NCI-H2227 (cell line): ENCODE measurements around the gene CYB561D1.
"Not testable (repeated sequence)": the region's sequence is repeated elsewhere in the genome, so short reads cannot be mapped to it uniquely, and the experiment has no call there.

ENCODE experiments used
- DNase-seq: peaks from one replicate; lab custom pipeline; 2025; ENCODE audit not compliant: unreplicated experiment; lab: John Stamatoyannopoulos, UW

Gene CYB561D1

GRCh38 chr1:109493805-109494539, at the start of gene CYB561D1:
Gene CYB561D1, plus strand, starts transcription at chr1:109494094. Its CDS starts 46 bp downstream, at chr1:109494140.
- DNase-seq = peak; percentile 95

- no peak for DNase-seq
Measured at GRCh38 chr1:109444346-109444745, 49.5 kb upstream of the CYB561D1 start.

GRCh38 chr1:109445949-109446695, 47.8 kb upstream of the CYB561D1 start:
- DNase-seq = not testable (repeated sequence)

- DNase-seq = no peak
Measured at GRCh38 chr1:109447524-109447923, 46.4 kb upstream of the CYB561D1 start.

DNA sequence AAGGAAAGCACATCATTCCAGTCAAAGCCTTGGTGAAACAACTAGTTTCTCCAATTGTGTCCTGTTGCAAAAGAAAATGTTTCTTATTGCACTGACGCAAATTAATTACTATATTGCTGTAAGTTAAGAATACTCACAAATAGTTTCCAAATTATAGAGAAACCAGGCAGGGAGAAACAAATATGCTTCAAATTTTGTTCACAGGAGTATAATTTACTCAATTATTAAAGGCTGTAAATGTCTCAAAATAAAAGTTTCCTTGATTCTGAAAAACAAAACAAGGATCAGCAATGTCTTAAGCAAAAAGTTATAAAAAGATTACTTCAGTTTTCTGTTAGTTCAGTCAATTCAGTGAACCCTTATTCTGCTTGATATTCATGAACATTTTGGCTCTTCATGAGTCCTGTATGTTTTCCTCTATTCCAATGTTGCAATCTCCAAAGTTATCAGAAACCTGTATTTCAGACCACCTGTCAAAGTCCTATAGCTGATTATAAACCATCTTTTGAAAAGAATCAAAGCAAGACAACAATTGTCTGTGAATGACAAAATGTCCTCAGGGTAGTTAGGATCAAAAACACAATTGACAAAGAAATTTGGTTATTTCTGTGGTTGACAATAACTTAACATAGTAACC, 39.3 kb upstream of the CYB561D1 start:
- no peak for DNase-seq

GRCh38 chr1:109457819-109458218, 36.1 kb upstream of the CYB561D1 start:
- DNase-seq = no peak

DNA sequence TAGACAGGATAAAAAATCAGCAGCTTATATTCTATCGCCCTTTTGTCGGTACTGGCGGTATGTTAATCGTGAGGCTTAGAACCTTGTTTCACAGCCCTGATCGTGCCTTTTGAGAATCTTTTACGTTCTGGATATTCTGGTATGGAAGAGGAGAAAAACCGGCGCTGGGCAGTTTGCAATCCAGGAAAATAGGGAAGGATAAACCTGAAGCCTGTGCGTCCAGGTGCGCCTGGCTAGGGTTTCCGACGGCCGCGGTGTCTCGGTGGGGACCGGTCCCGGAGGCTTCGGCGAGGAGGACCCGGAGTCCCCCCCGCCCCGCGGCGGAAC, 27.8 kb upstream of the CYB561D1 start:
- DNase-seq = no peak

DNA sequence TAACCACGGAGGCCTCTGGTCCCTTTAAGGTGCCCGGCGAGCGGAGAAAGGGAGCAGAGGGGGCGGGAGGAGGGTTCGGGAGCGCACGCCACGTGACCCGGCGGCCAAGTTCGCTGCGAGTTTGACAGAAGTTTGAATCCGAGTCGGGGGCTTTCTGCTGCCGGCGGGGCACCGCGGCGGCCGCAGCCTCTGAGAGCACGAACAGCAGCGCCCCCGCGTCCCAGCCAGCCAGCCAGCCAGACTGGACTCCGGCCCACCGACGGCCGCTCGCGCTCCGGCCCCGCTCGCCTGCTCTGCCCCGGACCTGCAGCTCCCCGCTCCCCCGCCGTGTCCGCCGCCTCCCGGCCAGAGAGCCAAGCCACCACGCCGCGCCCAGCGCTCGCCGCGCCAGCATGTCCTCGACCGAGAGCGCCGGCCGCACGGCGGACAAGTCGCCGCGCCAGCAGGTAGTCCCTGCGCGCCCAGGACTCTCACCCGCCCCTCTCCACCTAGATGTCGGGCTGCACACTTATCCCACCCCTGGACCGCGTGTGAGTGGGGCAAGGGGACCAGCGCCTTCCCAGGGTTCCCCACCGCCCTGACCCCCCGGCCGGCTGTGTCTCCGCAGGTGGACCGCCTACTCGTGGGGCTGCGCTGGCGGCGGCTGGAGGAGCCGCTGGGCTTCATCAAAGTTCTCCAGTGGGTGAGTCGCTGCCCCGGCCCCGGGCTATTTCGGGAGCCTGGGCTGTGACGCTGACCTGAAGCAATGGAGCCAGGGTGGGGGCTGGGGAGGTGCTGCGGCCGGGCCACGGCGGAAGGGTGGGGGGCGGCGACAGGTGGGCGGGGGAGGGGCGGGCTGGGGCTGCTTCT, 27.2 kb upstream of the CYB561D1 start, which contains the start of gene SYPL2:
SYPL2 (plus strand) TSS at position 95 of the 849 bp plus-strand sequence; CDS start at position 393, 298 bp downstream.
- DNase-seq = no peak

GRCh38 chr1:109467301-109467777, 26.6 kb upstream of the CYB561D1 start:
- DNase-seq = no peak

DNA sequence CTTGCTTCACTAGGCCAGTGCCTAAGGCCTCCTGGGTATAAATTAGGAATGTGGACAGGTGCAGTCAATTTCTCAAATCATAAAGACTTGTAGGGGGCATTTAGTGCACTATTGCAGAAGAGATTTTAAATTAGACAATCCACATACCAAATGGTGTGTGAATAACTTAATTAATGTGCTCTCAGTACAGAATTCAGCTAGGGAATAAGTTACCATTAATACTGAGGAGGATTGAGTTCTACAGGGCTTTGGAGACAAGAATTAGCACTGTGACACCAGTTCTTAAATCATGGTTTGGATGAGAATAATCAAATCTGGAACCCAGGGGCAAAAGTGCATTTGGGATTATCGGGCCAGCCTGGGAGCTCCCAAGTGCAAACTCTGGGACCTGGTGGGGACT, 25.8 kb upstream of the CYB561D1 start:
- no peak for DNase-seq

DNA sequence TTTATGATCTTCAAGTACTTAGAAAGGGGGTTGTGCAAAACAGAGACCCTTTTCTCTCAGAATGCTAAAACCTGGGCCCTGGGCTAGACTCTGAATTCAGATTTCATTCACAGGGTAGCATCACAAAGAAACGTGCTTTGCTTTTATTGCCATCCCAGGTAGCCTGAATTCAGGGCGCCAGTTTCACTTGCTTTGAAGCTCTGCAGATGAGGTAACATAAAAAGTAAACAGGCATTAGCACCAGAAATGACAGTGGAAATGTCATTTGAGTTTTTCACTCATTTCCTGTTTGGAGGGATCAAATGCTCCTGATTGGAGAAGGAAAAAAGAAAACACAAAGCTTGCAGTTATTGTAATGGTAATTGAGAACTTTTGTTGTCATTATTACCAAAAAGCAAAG, 25.0 kb upstream of the CYB561D1 start:
- DNase-seq = no peak

DNA sequence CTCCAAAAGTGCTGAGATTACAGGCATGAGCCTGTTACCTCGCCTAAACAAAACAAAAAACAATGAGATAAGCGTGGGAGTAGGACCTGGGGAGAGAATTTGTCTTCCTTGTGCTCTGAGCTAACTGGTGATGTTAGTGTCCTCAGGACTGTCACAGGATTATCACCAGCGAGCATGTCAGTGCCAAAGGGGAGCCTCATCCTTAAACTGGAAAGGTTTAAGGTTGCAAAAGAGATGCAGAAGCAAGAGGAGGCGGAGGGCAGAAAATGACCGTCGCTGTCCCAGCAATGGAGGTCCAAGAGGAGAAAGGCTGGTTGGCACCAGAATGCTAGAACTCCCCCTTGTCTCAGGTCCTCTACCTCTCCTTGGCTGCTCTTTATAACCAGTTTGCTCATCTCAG, 23.6 kb upstream of the CYB561D1 start:
- no peak for DNase-seq

DNA sequence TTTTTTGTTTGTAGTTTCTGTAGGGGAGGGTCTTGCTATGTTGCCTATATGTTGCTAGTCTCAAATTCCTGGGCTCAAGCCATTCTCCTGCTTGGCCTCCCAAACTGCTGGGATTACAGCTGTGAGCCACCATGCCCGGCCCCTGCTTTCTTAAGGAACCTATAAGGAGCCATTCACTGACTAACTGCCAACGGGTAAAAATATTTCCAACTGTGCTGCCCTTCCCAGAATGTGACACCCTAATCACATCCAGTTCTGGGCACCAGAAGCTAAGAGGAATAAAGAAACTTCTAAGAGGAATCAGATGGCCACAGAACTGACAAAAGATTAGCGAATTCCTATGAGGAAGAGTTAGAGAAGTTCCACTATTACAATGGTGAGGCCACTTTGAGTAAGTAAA, 21.1 kb upstream of the CYB561D1 start:
- DNase-seq = no peak

DNA sequence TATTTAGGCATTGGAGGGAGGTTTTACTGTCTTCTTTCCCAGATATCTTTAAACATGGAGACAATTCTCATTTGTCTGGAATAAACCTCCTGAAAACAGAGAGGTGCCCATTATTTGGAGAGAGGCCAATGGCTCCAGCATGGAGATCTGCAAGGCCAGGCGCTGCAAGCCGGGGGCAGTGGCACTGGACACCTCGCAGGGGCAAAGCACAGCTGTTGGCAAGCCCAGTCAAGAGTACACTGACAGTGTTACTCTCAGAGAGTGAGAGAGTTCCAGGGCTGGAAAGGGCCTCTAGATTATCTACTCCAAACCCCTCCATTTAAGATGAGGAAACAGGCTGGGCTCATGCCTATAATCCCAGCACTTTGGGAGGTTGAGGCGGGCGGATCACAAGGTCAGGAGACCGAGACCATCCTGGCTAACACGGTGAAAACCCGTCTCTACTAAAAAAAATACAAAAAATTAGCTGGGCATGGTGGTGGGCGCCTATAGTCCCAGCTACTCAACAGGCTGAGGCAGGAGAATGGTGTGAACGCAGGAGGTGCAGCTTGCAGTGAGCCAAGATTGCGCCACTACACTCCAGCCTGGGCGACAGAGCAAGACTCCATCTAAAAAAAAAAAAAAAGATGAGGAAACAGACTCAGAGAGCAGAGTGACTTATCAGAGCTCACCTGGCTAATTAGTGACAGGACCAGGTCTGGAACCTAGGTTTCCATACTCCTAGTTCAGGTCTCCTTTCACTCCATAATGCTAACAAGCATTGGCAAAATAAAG, 20.4 kb upstream of the CYB561D1 start:
- not testable (repeated sequence) for DNase-seq

DNA sequence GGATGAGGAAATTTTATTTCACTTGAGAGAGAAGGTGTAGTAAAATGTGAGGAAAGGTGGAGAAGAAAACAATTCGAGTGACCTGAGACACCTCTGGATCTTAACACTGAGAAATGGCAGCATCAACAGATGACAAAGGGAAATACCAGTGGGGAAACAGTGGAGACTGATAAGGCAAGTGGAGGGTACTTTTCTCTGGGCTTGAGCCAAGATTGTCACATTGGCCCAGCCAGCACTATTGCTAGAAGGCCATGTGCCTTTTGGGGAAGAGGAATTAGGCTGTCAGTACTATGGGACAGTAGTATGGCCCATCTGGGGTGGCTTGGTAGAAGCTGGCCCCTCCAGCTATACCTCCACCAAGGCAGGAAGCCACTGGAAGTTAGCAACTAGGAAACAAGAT, 19.2 kb upstream of the CYB561D1 start:
- no peak for DNase-seq

DNA sequence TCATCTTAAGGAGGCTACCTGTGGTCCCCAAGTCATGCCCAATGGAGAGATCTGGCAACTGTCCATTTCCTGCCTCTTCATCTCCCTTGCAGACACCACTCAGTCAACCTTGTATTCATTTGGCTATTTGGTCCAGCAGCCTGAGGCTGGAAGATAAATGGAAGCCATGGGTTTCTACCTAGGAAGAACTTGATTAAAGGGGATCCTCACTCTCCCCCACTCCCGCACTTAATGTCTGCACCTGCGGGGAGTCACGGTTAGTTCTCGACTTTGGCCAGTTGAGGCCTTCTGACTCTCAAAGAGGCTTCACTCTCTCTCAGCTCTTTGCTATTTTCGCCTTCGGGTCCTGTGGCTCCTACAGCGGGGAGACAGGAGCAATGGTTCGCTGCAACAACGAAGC, 18.6 kb upstream of the CYB561D1 start:
- DNase-seq = no peak

DNA sequence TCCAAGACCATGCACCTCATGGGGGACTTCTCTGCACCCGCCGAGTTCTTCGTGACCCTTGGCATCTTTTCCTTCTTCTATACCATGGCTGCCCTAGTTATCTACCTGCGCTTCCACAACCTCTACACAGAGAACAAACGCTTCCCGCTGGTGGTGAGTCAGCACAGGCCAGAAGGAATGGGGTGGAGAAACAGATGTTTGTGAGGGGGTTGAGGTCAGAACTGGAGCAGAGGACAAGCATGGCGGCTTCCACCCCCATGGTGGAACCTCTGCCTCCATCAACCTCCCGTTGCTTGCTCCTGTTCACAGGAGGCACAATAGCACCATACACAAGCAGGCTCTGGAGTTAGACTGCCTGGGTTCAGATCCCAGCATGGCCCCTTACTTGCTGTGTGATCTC, 17.1 kb upstream of the CYB561D1 start:
- no peak for DNase-seq

GRCh38 chr1:109477821-109478220, 16.1 kb upstream of the CYB561D1 start:
- no peak for DNase-seq

DNA sequence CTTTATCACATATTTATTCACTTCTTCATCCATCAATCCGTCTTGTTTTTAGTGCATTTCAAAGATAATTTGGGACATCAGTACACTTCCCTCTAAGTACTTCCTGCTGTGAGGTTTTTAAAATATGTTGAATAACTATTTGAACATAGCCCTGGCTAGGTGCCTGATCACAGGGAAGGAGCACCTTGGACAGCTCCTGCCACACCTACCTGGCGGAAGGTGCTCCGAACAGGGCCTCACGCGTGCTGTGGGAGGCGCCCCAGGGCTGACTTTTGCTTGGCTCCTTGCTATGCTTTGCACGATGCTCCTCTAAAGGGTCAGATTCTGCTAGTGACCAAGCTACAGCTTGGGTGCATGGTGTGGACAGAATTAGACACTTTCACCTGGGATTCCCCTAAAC, 15.1 kb upstream of the CYB561D1 start:
- DNase-seq = no peak

GRCh38 chr1:109479311-109479710, 14.6 kb upstream of the CYB561D1 start:
- no peak for DNase-seq
